ENCODE data around the gene SGCA.

DNA sequence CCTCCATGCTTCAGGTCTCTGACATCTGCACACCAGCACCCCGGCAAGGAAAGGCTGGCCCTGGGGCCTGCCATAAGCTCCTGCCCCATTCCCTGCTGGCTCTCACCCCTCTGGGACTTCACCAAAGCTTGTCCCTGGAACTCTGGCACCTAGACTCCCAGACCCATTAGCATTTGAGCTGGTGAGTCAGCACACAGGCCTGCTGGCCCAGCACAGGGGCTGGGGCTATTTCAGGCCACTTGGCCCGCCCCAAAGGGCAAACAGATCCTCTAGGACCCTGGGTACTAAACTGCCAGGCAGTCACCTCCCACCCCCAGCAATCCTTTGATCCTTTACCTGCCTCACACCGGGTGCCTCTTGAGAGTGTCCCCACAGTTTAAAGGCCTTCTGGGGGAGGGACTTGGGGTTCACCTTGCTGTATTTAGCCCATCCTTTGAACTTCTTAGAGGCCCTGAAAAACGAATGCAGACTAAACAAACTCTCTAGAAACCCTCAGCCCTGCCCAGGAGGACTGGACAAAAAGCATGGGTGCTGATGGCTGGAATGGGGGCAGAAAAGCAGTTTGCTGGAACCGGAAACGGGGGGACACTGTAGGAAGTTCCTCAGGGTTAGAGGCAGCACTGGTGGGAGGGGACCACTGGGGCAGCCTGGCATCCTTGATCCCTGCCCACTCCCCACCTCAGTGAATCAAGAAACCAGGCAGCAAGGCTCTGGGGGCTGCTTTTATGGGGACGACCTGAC, 32.6 kb upstream of the SGCA start:
- TF ChIP-seq, protein P1, sequence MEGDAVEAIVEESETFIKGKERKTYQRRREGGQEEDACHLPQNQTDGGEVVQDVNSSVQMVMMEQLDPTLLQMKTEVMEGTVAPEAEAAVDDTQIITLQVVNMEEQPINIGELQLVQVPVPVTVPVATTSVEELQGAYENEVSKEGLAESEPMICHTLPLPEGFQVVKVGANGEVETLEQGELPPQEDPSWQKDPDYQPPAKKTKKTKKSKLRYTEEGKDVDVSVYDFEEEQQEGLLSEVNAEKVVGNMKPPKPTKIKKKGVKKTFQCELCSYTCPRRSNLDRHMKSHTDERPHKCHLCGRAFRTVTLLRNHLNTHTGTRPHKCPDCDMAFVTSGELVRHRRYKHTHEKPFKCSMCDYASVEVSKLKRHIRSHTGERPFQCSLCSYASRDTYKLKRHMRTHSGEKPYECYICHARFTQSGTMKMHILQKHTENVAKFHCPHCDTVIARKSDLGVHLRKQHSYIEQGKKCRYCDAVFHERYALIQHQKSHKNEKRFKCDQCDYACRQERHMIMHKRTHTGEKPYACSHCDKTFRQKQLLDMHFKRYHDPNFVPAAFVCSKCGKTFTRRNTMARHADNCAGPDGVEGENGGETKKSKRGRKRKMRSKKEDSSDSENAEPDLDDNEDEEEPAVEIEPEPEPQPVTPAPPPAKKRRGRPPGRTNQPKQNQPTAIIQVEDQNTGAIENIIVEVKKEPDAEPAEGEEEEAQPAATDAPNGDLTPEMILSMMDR (conservative IDR thresholded peaks at IDR 0.05): no peak
- TF ChIP-seq EZH2 (IDR thresholded peaks at IDR 0.05; ENCODE audit: low read depth): no peak

Measured in PC-9 (cell line).